GM12872 (cell line): Measurements from ENCODE around the gene TMEM145.

Experiments
- CTCF ChIP-seq: IDR thresholded peaks from 3 replicates; pipeline ENCODE4 v1.5.1; 2011; ENCODE audit warnings: low read depth, mild to moderate bottlenecking, low read length, moderate library complexity; ENCODE audit not compliant: insufficient read depth

The TMEM145 gene

DNA sequence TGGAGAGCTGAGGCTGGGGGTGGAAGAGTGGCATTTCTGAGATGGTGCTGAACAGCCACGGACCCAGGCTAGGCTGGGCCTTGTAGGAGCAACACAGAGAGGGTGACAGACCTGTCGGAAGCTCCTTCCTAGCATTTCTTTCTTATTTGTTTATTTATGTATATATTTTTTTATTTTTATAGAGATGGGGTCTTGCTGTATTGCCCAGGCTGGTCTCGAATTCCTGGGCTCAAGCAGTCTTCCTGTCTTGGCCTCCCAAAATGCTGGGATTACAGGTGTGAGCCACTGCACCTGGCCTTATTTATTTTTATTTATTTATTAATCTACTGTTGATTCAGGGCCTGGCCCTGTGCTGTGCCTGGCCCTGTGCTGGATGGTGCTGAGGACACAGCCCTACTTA lies 37.6 kb upstream of the TMEM145 start:
- no peak for TF ChIP-seq CTCF

DNA sequence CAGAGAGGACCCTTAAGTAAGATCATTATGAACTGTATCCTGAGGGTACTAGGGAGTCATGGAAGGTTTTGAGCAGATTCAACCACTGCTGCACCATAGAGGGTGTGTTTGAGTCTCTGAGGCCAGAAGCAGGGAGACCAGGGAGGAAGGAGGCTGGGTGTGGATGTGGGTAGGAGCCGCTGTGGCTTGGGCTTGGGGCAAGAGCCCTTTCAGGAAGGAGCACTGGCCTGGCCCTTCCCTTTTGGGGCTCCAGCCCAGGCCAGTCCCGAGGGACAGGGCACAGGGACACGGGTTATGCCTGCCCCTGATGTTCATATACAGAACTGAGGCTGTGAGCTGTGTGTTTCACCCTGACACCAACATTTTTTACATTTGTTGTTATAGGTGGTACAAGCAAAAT lies 36.8 kb upstream of the TMEM145 start:
- TF ChIP-seq CTCF, result no peak

DNA sequence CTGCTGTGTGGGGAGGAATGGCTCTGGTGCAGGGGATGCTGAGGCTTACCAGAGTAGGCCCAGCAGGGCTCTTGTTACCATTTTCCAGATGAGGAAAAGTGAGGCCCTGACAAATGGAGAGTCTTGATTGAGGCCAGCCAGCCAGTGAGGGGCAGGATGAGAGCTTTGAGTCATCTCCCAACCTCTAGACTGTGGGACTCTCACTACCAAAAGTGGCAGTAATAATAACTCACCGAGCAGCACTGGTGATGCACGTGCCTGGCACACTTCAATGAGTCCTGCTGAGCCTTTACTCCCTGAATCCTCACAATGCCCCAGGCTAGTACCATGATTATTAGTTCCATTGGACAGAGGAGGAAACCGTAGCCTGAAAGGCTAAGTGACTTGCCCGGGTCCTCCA lies 36.3 kb upstream of the TMEM145 start:
- no peak for TF ChIP-seq CTCF

GRCh38 chr19:42277821-42278451 lies 35.2 kb upstream of the TMEM145 start:
- TF ChIP-seq CTCF, result no peak

GRCh38 chr19:42278452-42279154 lies 34.5 kb upstream of the TMEM145 start:
- TF ChIP-seq CTCF, result no peak

- TF ChIP-seq CTCF, result no peak
Measured at GRCh38 chr19:42279155-42279901, 33.8 kb upstream of the TMEM145 start.
